Cardiac muscle cell (in vitro differentiated cells and primary cell): Measurements from ENCODE around the gene ADK. TPM values are rescaled to one million over a fixed set of nuclear protein-coding genes. Genes with fewer than 3 reads are reported as not detected.

ENCODE experiments used
- DNase-seq, 2 donors: peaks; one replicate each; pipeline versions ENCODE4 v3.0.0 to v3.0.0-alpha.2; 2010 to 2017; ENCODE audit warnings: low read depth in 1 of 2, low spot score in 1 of 2
- H3K27ac ChIP-seq: fragments of 200-600 bp; sonication (generic); 2 replicates; pipeline ENCODE4 v1.5.1; 2016
- H3K27me3 ChIP-seq: fragments of 200-600 bp; sonication (generic); 2 replicates; pipeline ENCODE4 v1.6.0; 2016; ENCODE audit warnings: control low read depth
- H3K36me3 ChIP-seq: fragments of 200-600 bp; sonication (generic); 2 replicates; pipeline ENCODE4 v1.5.1; 2016; ENCODE audit warnings: control low read depth
- H3K4me1 ChIP-seq: fragments of 200-600 bp; sonication (generic); 2 replicates; pipeline ENCODE4 v1.8.1; 2017; ENCODE audit warnings: low read depth, mild to moderate bottlenecking, mixed run types
- H3K4me3 ChIP-seq: fragments of 200-600 bp; sonication (generic); 2 replicates; pipeline ENCODE4 v1.5.1; 2016; ENCODE audit warnings: mild to moderate bottlenecking
- H3K9me3 ChIP-seq: fragments of 200-600 bp; sonication (generic); 2 replicates; pipeline ENCODE4 v1.5.1; 2017; ENCODE audit warnings: low read depth, mild to moderate bottlenecking, control low read depth
- polyA plus RNA-seq: library from polyadenylated mRNA; unstranded; fragments of >200 nt; fragmentation: Nextera tagmentation; extraction: Ambion mirVana; gene quantifications from 2 replicates; pipeline ENCODE4 v1.2.1, GENCODE V29; 2016
- total RNA-seq: library from RNA; depleted of rRNA; stranded (reverse); fragments of >200 nt; gene quantifications from 2 replicates; pipeline ENCODE4 v1.2.3, GENCODE V29; 2016
- TF ChIP-seq, protein P1 (sequence below): IDR thresholded peaks from 2 replicates; pipeline ENCODE4 v1.5.1; 2012; ENCODE audit warnings: low read depth, mild to moderate bottlenecking, low read length

The ADK gene
- total and polyA plus RNA-seq, 2 experiments from 2014 or later: 24.8 to 57.4 TPM

DNA sequence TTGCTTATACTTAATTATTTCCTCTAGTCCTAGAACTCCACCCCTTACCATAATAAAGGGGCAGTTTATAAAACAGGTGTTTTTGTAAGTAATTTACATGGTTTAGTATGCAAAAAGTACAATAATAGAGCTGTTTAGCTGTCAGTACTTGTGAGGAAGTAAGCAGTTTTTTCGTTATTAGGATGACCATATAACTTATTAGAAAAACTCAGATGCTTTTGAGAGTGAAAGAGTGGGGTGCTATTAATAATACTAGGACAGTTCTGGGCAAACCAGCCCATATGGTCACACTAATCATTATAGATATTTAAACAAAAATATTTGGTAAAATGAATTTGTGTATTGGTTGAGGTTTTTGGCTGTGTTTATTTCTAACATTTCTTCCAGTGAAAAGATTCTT lies 473.5 kb downstream of the ADK start:
- Histone ChIP-seq H3K27me3 (no peaks in the 10 kb centered on the region), H3K4me1 (no peaks in the 10 kb centered on the region), H3K36me3 (no peaks in the 10 kb centered on the region), H3K4me3 (no peak overlapping the region), H3K27ac (no peak overlapping the region), H3K9me3 (no peaks in the 10 kb centered on the region)
- TF ChIP-seq, protein P1, sequence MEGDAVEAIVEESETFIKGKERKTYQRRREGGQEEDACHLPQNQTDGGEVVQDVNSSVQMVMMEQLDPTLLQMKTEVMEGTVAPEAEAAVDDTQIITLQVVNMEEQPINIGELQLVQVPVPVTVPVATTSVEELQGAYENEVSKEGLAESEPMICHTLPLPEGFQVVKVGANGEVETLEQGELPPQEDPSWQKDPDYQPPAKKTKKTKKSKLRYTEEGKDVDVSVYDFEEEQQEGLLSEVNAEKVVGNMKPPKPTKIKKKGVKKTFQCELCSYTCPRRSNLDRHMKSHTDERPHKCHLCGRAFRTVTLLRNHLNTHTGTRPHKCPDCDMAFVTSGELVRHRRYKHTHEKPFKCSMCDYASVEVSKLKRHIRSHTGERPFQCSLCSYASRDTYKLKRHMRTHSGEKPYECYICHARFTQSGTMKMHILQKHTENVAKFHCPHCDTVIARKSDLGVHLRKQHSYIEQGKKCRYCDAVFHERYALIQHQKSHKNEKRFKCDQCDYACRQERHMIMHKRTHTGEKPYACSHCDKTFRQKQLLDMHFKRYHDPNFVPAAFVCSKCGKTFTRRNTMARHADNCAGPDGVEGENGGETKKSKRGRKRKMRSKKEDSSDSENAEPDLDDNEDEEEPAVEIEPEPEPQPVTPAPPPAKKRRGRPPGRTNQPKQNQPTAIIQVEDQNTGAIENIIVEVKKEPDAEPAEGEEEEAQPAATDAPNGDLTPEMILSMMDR: no peak
- DNase-seq: no peak

DNA sequence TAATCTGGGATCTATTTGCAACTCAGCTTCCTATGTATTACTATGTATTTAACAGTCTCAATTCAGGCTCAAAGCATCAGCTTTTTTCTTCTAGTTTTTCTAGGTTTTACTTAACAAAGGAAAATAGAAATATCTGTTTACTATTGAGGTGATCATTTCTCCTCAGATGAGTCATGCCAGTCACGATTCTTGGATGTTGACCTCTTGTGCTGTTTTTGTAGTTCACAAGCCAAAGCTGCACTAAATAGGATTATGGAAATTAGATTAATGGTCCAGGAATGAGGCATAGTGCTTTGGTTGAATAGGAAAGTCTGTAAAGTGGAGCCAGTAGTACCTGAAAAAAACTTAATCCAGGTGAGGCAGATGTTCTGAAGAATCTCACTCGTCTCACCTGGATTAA lies 477.1 kb downstream of the ADK start:
- DNase-seq: no peak
- Histone ChIP-seq H3K4me1 (no peaks in the 10 kb centered on the region), H3K9me3 (no peaks in the 10 kb centered on the region), H3K27ac (no peak overlapping the region), H3K4me3 (no peak overlapping the region), H3K36me3 (no peaks in the 10 kb centered on the region), H3K27me3 (no peaks in the 10 kb centered on the region)
- TF ChIP-seq, protein P1: no peak

DNA sequence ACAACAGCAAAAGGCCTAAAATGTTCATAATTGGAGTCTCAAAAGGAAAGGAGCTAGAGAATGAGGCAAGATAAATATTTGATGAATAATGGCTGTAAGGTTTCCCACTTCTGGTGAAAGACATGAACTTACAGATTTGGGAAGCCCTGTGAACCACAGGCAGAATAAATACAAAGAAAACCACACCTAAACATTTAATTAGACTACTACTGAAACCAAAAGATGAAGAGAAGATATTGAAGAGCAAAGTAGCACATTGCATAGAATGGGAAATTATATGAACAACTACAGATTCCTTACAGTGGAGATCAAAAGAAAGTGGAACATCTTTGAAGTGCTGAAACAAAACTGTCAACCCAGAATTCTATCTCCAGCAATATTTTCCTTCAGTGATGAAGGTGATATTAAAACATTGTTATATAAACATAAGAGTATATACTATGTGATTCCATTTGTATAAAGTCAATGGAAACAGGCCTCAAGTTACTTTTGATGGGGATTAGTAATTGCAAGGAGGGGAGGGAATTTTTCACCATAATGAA lies 484.0 kb downstream of the ADK start:
- H3K27ac ChIP-seq: no peak overlapping the region
- no peaks in the 10 kb centered on the region for H3K9me3 ChIP-seq
- H3K27me3 ChIP-seq: no peaks in the 10 kb centered on the region
- no peaks in the 10 kb centered on the region for H3K36me3 ChIP-seq
- no peaks in the 10 kb centered on the region for H3K4me1 ChIP-seq
- no peak overlapping the region for H3K4me3 ChIP-seq
- TF ChIP-seq, protein P1: no peak
- no peak for DNase-seq

DNA sequence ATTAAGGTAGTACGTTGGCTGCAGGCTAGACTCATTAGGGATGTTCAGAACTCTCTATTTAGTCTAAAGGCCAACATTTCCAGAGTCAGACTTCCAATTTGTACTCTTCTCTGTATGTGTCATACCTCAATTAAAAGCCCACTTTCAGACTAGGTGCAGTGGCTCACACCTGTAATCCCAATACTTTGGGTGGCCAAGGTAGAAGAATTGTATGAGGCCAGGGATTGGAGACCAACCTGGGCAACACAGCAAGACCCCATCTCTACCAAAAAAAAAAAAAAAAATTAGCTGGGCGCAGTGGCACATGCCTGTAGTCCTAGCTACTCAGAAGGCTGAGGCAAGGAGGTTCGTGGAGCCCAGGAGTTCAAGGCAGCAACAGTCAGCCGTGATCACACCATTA lies 484.6 kb downstream of the ADK start:
- no peaks in the 10 kb centered on the region for H3K4me1 ChIP-seq
- no peak overlapping the region for H3K4me3 ChIP-seq
- TF ChIP-seq, protein P1: no peak
- no peaks in the 10 kb centered on the region for H3K36me3 ChIP-seq
- no peak for DNase-seq
- no peaks in the 10 kb centered on the region for H3K27me3 ChIP-seq
- no peaks in the 10 kb centered on the region for H3K9me3 ChIP-seq
- no peak overlapping the region for H3K27ac ChIP-seq

DNA sequence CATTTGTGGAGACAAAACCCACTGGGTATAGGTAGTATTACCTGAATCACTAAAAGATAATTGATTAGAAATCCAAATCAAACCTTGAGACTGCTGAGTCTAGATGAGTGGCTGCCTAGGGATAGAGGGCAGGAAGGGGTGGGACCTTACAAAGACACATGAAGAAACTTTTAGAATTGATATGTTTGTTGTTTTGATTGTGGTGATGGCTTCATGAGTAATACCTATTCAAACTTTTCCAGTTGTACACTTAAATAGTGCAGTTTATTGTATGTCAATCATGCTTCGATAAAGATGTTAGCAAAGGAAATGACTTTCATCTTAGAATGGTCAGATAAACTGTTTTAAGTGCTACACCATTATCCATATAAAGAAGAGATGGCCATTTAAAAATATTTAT lies 486.7 kb downstream of the ADK start:
- Histone ChIP-seq H3K36me3 (no peaks in the 10 kb centered on the region), H3K4me3 (no peak overlapping the region), H3K4me1 (peaks cover 6% of the 10 kb centered on the region), H3K9me3 (no peaks in the 10 kb centered on the region), H3K27ac (no peak overlapping the region), H3K27me3 (no peaks in the 10 kb centered on the region)
- DNase-seq: no peak
- TF ChIP-seq, protein P1: no peak
